Astrocyte of the spinal cord (primary cell): ENCODE results near the gene TBC1D22A.

ENCODE experiments used
- DNase-seq: peaks from one replicate; pipeline ENCODE4 v3.0.0; 2011; ENCODE audit warnings: low read depth, low spot score
- H3K4me3 ChIP-seq: 2 replicates; pipeline ENCODE4 v1.5.1; 2011; ENCODE audit warnings: low read depth, mild to moderate bottlenecking, low read length, moderate library complexity
- in situ Hi-C: cut with HindIII; loops from 2 replicates; pipeline ENCODE4 v1.10.0; 2017; ENCODE audit warnings: low sequenced_read_pairs
- TF ChIP-seq, protein P1 (sequence below): IDR thresholded peaks from 2 replicates; pipeline ENCODE4 v1.5.1; 2012; ENCODE audit warnings: low read depth, mild to moderate bottlenecking, low read length, inconsistent platforms

The TBC1D22A gene

GRCh38 chr22:47220752-47221151 lies 458.3 kb downstream of the TBC1D22A start:
- H3K4me3 ChIP-seq: no peak overlapping the region
- in situ Hi-C loops: no loop called here
- DNase-seq: no peak
- TF ChIP-seq, protein P1, sequence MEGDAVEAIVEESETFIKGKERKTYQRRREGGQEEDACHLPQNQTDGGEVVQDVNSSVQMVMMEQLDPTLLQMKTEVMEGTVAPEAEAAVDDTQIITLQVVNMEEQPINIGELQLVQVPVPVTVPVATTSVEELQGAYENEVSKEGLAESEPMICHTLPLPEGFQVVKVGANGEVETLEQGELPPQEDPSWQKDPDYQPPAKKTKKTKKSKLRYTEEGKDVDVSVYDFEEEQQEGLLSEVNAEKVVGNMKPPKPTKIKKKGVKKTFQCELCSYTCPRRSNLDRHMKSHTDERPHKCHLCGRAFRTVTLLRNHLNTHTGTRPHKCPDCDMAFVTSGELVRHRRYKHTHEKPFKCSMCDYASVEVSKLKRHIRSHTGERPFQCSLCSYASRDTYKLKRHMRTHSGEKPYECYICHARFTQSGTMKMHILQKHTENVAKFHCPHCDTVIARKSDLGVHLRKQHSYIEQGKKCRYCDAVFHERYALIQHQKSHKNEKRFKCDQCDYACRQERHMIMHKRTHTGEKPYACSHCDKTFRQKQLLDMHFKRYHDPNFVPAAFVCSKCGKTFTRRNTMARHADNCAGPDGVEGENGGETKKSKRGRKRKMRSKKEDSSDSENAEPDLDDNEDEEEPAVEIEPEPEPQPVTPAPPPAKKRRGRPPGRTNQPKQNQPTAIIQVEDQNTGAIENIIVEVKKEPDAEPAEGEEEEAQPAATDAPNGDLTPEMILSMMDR: no peak

DNA sequence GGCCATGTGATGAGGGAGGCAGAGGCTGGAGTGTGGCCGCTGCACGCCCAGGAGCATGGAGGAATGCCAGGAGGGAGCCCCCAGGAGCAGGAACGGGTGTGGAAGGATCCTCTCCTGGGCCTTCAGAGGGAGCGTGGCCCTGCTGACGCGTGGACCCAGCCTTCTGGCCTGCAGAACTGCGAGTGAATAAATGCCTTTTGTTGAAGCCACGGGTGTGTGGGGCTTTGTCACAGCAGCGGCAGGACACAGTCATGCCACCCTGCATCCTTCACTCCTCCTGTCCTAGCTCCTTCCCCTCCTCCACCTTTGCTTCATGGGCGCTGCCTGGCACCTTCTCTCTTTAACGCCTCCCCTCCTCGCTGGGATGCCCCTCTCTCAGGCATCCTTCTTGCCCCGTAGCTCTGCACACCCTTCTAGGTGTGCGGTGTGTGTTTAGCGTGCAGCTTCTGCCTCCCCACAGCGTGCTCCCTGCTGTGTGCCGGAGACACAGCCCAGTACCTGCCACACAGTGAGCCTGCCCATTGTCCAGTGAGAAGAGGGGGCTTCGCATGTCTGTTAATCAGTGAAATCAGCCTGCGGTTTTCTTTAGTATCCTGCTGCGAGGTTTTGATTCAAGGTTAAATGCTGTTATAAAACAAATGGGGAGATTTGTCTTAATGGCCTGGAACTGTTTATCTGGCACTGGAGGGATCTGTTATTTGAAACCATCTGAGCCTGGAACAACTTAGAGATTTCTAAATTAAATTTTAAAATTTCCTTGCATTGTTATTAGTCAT lies 459.6 kb downstream of the TBC1D22A start:
- DNase-seq: no peak
- no peak overlapping the region for H3K4me3 ChIP-seq
- TF ChIP-seq, protein P1: no peak
- in situ Hi-C loops: no loop called here
